Kidney (tissue), 14 donors: ENCODE measurements around the gene TNFRSF12A. TPM values are rescaled to one million over a fixed set of nuclear protein-coding genes. Genes with fewer than 3 reads are reported as not detected.

Experiments
- DNase-seq, 5 donors: peaks; one replicate each; pipeline ENCODE4 v3.0.0-alpha.2; 2013 to 2020
- FAIRE-seq: peaks from 2 replicates; lab custom pipeline; 2012; peaks lifted over from hg19 to GRCh38; lab: Jason Lieb, UNC
- H3K27ac ChIP-seq, 2 donors: one replicate each; pipeline ENCODE4 v1.7.0; 2013; ENCODE audit warnings: low read depth in 2 of 2, low read length in 2 of 2, inconsistent platforms in 1 of 2
- H3K27me3 ChIP-seq: one replicate; pipeline ENCODE4 v1.7.1; 2013; ENCODE audit warnings: low read length, inconsistent platforms; ENCODE audit not compliant: control insufficient read depth, insufficient read depth
- H3K36me3 ChIP-seq, 3 donors: one replicate each; pipeline versions ENCODE4 v1.7.0 to v1.7.1; 2013; ENCODE audit warnings: low read length in 3 of 3, control low read depth in 1 of 3, inconsistent platforms in 1 of 3; ENCODE audit not compliant: insufficient read depth in 3 of 3, control insufficient read depth in 2 of 3
- H3K4me1 ChIP-seq, 3 donors: one replicate each; pipeline versions ENCODE4 v1.7.0 to v1.7.1; 2013; ENCODE audit warnings: low read length in 3 of 3, inconsistent platforms in 1 of 3, low read depth in 1 of 3; ENCODE audit not compliant: control insufficient read depth in 2 of 3, insufficient read depth in 2 of 3
- H3K4me3 ChIP-seq, 3 donors: one replicate each; pipeline versions ENCODE4 v1.7.0 to v1.8.1; 2013; ENCODE audit warnings: low read length in 3 of 3, control low read depth in 1 of 3, inconsistent platforms in 1 of 3
- H3K9ac ChIP-seq, 3 donors: one replicate each; pipeline versions ENCODE4 v1.7.0 to v1.7.1; 2013; ENCODE audit warnings: low read length in 3 of 3, control low read depth in 1 of 3, inconsistent platforms in 1 of 3
- H3K9me3 ChIP-seq, 3 donors: one replicate each; pipeline versions ENCODE4 v1.7.0 to v1.7.1; 2013; ENCODE audit warnings: low read length in 3 of 3, control low read depth in 1 of 3, inconsistent platforms in 1 of 3; ENCODE audit not compliant: control insufficient read depth in 2 of 3, insufficient read depth in 1 of 3
- CTCF ChIP-seq: IDR thresholded peaks from 3 replicates; pipeline ENCODE4 v1.5.1; 2012; ENCODE audit warnings: mild to moderate bottlenecking, moderate library complexity, borderline replicate concordance; ENCODE audit not compliant: insufficient read depth; ENCODE audit errors: extremely low read depth
- intact Hi-C: fragments of 100-400 bp; cut with DNase I; formaldehyde crosslinking; loops from one replicate; pipeline ENCODE4 v1.11.1; 2022
- polyA plus RNA-seq: library from polyadenylated mRNA; stranded (reverse); fragments of 350-450 nt; fragmentation: Illumina TruSeq; extraction: RNeasy Lipid Tissue Mini Kit (QIAGEN cat#74804); gene quantifications from one replicate; pipeline ENCODE4 v1.2.3, GENCODE V29; 2014; ENCODE audit warnings: low read depth, low replicate concordance; ENCODE audit not compliant: insufficient read depth
- total RNA-seq: library from RNA; stranded (reverse); fragmentation: NEBNext Ultra II Directional; extraction: Animal tissue kit (Norgen Biotek cat#: 25700); gene quantifications from one replicate; pipeline ENCODE4 v1.2.1, GENCODE V29; 2021
- donor health status: control.
- donor health status: control.
- donor health status: control.
- donor health status: control.
- donor health status: control.
- donor health status: DM: yes; HTN: yes; CAD: no.
- donor health status: Normal renal cell carcinoma (clear cell type).

TNFRSF12A gene
- total and polyA plus RNA-seq, 2 donors from 2014 or later, result 87.3 to 114 TPM

- Histone ChIP-seq H3K9me3 (no peaks in the 10 kb centered on the region), H3K4me3 (no peak overlapping the region), H3K27ac (no peak overlapping the region), H3K4me1 (peaks cover 0 to 6% (median 0%) of the 10 kb centered on the region in 3 donors), H3K27me3 (no peaks in the 10 kb centered on the region), H3K9ac (no peak overlapping the region), H3K36me3 (no peaks in the 10 kb centered on the region)
- TF ChIP-seq CTCF, result no peak
- DNase-seq (no peak), FAIRE-seq (no peak)
- intact Hi-C loops, result no loop called here
These were observed 37.8 kb upstream of the TNFRSF12A start for GRCh38 chr16:2982402-2982801.

GRCh38 chr16:2983706-2984136, 36.4 kb upstream of the TNFRSF12A start:
- Histone ChIP-seq H3K9ac (no peak overlapping the region), H3K27ac (no peak overlapping the region), H3K27me3 (no peaks in the 10 kb centered on the region), H3K4me3 (no peak overlapping the region), H3K36me3 (no peaks in the 10 kb centered on the region), H3K9me3 (no peaks in the 10 kb centered on the region), H3K4me1 (peaks cover 0 to 6% (median 0%) of the 10 kb centered on the region in 3 donors)
- intact Hi-C loops, result no loop called here
- FAIRE-seq (no peak), DNase-seq (peak; percentile 85 to 93 (median 91))
- peak; percentile 89 for TF ChIP-seq CTCF

- H3K9ac ChIP-seq, result no peak overlapping the region
- FAIRE-seq, result no peak
- no peaks in the 10 kb centered on the region for H3K9me3 ChIP-seq
- H3K4me1 ChIP-seq, result peaks cover 0 to 3% (median 0%) of the 10 kb centered on the region in 3 donors
- no peak overlapping the region for H3K4me3 ChIP-seq
- no peaks in the 10 kb centered on the region for H3K27me3 ChIP-seq
- no peak overlapping the region for H3K27ac ChIP-seq
- no peaks in the 10 kb centered on the region for H3K36me3 ChIP-seq
- intact Hi-C loops, result no loop called here
- DNase-seq, result peak in 1 of 5 donors; percentile 78
- TF ChIP-seq CTCF, result no peak
These were observed 34.7 kb upstream of the TNFRSF12A start for GRCh38 chr16:2985462-2985861.

GRCh38 chr16:2985893-2986355, 34.2 kb upstream of the TNFRSF12A start:
- intact Hi-C loops, result no loop called here
- FAIRE-seq, result no peak
- H3K27me3 ChIP-seq, result no peaks in the 10 kb centered on the region
- H3K9ac ChIP-seq, result no peak overlapping the region
- no peaks in the 10 kb centered on the region for H3K9me3 ChIP-seq
- TF ChIP-seq CTCF, result no peak
- H3K4me3 ChIP-seq, result no peak overlapping the region
- H3K27ac ChIP-seq, result no peak overlapping the region
- no peaks in the 10 kb centered on the region for H3K36me3 ChIP-seq
- no peak for DNase-seq
- peaks cover 0 to under 1% (median 0%) of the 10 kb centered on the region in 3 donors for H3K4me1 ChIP-seq
